ENCODE data around the gene CHSY1. TPM values are rescaled to one million over a fixed set of nuclear protein-coding genes. Genes with fewer than 3 reads are reported as not detected.

The CHSY1 gene
- total and polyA plus RNA-seq, 11 donors: 5.6 to 41.3 (median 11.1) TPM

GRCh38 chr15:101177866-101178265 is 74.0 kb downstream of the CHSY1 start:
- no peak for ATAC-seq
- 89 to 96% (median 94%) methylated on average over 14 of the region's 14 CpGs for WGBS, 4 donors
- Histone ChIP-seq H3K27ac (peak overlapping the region in 6 of 12 donors; percentile 7 to 84 (median 52)), H3K27me3 (no peaks in the 10 kb centered on the region), H3K4me3 (no peak overlapping the region), H3K9me3 (peaks cover 0 to 5% (median 0%) of the 10 kb centered on the region in 12 donors), H3K36me3 (peaks cover 0 to 70% (median 16%) of the 10 kb centered on the region in 9 donors), H3K4me1 (peaks cover 0 to 75% (median 20%) of the 10 kb centered on the region in 12 donors)
- TF ChIP-seq POLR2A (IDR thresholded peaks at IDR 0.05) (no peak), CTCF (IDR thresholded peaks at IDR 0.05) (no peak)
- DNase-seq: no peak
- intact Hi-C loops (cut with DNase I): loop anchor here in 1 of 10 donors (2.0 kb wide), 1 partner anchor 73 kb away; no protein-coding TSS in a partner anchor

- ATAC-seq (peak in 3 of 4 donors; percentile 60 to 81 (median 72)), DNase-seq (no peak)
- no peaks in the 10 kb centered on the region for H3K27me3 ChIP-seq
- H3K36me3 ChIP-seq: peaks cover 0 to 64% (median 16%) of the 10 kb centered on the region in 9 donors
- intact Hi-C loops (cut with DNase I): loop anchor here in 1 of 10 donors (2.0 kb wide), 1 partner anchor 74 kb away; no protein-coding TSS in a partner anchor
- H3K4me3 ChIP-seq: no peak overlapping the region
- peaks cover 0 to 5% (median 0%) of the 10 kb centered on the region in 12 donors for H3K9me3 ChIP-seq
- peaks cover 0 to 76% (median 14%) of the 10 kb centered on the region in 12 donors for H3K4me1 ChIP-seq
- no peak for TF ChIP-seq POLR2A (IDR thresholded peaks at IDR 0.05)
- no peak for TF ChIP-seq CTCF (IDR thresholded peaks at IDR 0.05)
- H3K27ac ChIP-seq: peak overlapping the region in 11 of 12 donors; percentile 30 to 84 (median 66)
- 54 to 69% (median 62%) methylated on average over 5 of the region's 5 CpGs for WGBS, 4 donors
These were observed 75.2 kb downstream of the CHSY1 start for GRCh38 chr15:101176625-101177024.

- Histone ChIP-seq H3K27me3 (no peaks in the 10 kb centered on the region), H3K27ac (peak overlapping the region in 9 of 12 donors; percentile 10 to 84 (median 51)), H3K4me3 (no peak overlapping the region), H3K4me1 (peaks cover 0 to 74% (median 18%) of the 10 kb centered on the region in 12 donors), H3K36me3 (peaks cover 0 to 55% (median 16%) of the 10 kb centered on the region in 9 donors), H3K9me3 (peaks cover 0 to 5% (median 0%) of the 10 kb centered on the region in 12 donors)
- intact Hi-C loops (cut with DNase I): no loop called here
- 61 to 78% (median 72%) methylated on average over 12 of the region's 12 CpGs for WGBS, 4 donors
- peak in 1 of 4 donors; percentile 46 for ATAC-seq
- no peak for TF ChIP-seq CTCF (IDR thresholded peaks at IDR 0.05)
- TF ChIP-seq POLR2A (IDR thresholded peaks at IDR 0.05): no peak
- peak in 1 of 5 donors; percentile 44 for DNase-seq
These were observed 76.4 kb downstream of the CHSY1 start for GRCh38 chr15:101175401-101175800.

- peak in 1 of 5 donors; percentile 60 for DNase-seq
- ATAC-seq: no peak
- Histone ChIP-seq H3K27me3 (no peaks in the 10 kb centered on the region), H3K4me1 (peaks cover 0 to 79% (median 16%) of the 10 kb centered on the region in 12 donors), H3K4me3 (no peak overlapping the region), H3K36me3 (peaks cover 0 to 45% (median 16%) of the 10 kb centered on the region in 9 donors), H3K27ac (peak overlapping the region in 3 of 12 donors; percentile 30 to 84 (median 52)), H3K9me3 (peaks cover 0 to 5% (median 0%) of the 10 kb centered on the region in 12 donors)
- intact Hi-C loops (cut with DNase I): loop anchor here in 1 of 10 donors (5.0 kb wide), 1 partner anchor 47 kb away; no protein-coding TSS in a partner anchor
- 90 to 96% (median 93%) methylated on average over 29 of the region's 29 CpGs for WGBS, 4 donors
- TF ChIP-seq CTCF (IDR thresholded peaks at IDR 0.05): no peak
- no peak for TF ChIP-seq POLR2A (IDR thresholded peaks at IDR 0.05)
These were observed 77.5 kb downstream of the CHSY1 start for GRCh38 chr15:101174152-101174920.

All from heart left ventricle (tissue), 16 donors.